Chondrocyte (in vitro differentiated cells): ENCODE data around the gene COL19A1. TPM values are rescaled to one million over a fixed set of nuclear protein-coding genes. Genes with fewer than 3 reads are reported as not detected.
"Not testable (repeated sequence)": the region's sequence is repeated elsewhere in the genome, so short reads cannot be mapped to it uniquely, and the experiment has no call there.

Experiments used
- DNase-seq: peaks from one replicate; pipeline ENCODE4 v3.0.0; 2021; ENCODE audit warnings: mixed read lengths, low spot score
- H3K27ac Mint-ChIP-seq: one replicate; pipeline ENCODE4 v1.8.0; 2021; ENCODE audit warnings: mild to moderate bottlenecking, moderate library complexity, mixed read lengths; ENCODE audit not compliant: unreplicated experiment
- H3K27me3 Mint-ChIP-seq: 2 replicates; pipeline ENCODE4 v1.8.0; 2021; ENCODE audit warnings: low read depth, mixed read lengths
- H3K36me3 Mint-ChIP-seq: 2 replicates; pipeline ENCODE4 v1.8.0; 2021; ENCODE audit warnings: low read depth, mixed read lengths
- H3K4me1 Mint-ChIP-seq: 2 replicates; pipeline ENCODE4 v1.8.0; 2021; ENCODE audit warnings: low read depth, mild to moderate bottlenecking, mixed read lengths
- H3K4me3 Mint-ChIP-seq: one replicate; pipeline ENCODE4 v1.8.0; 2021; ENCODE audit warnings: mild to moderate bottlenecking, moderate library complexity, mixed read lengths; ENCODE audit not compliant: unreplicated experiment
- H3K9me3 Mint-ChIP-seq: 2 replicates; pipeline ENCODE4 v1.8.0; 2021; ENCODE audit warnings: low read depth, mixed read lengths
- total RNA-seq: library from RNA; stranded (reverse); gene quantifications from 3 replicates; pipeline ENCODE4 v1.2.1, GENCODE V29; 2021
- TF ChIP-seq, protein P1 (sequence below): fragments of 200-600 bp; sonication (generic); IDR thresholded peaks from 2 replicates; pipeline ENCODE4 v1.5.0; 2021; ENCODE audit warnings: antibody characterized with exemption, mild to moderate bottlenecking, moderate library complexity

Gene COL19A1
- total RNA-seq, 1 donor from 2014 or later: 2.0 TPM

DNA sequence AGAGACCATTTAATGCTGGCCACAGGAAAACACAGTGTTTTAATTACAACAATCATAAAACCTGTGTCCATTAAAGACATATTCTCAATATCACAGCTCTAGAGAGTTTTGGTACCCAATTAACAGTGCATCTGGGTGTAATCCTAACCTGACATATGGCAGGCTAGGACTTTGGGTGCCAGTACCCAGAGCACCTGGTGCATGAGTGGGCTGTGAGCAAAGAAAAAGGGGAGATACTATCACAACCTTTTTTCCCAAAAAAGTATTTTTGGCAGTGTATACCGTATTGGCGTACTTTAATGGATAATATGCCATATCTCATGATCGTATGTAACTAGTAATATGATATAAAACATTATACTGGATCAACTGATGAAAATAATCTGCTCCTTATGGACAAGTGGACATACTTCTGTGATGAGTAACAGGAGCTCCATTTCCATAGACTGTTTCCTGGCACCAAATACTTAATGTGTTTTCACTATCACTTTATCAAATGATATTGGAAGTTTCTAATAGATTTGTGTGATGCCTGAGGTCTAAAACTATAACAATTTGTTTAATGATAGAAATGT, 91.7 kb downstream of the COL19A1 start:
- H3K27me3 Mint-ChIP-seq: no peaks in the 10 kb centered on the region
- H3K9me3 Mint-ChIP-seq: no peaks in the 10 kb centered on the region
- H3K4me3 Mint-ChIP-seq: no peak overlapping the region
- DNase-seq: no peak
- no peaks in the 10 kb centered on the region for H3K4me1 Mint-ChIP-seq
- H3K36me3 Mint-ChIP-seq: no peaks in the 10 kb centered on the region
- TF ChIP-seq, protein P1, sequence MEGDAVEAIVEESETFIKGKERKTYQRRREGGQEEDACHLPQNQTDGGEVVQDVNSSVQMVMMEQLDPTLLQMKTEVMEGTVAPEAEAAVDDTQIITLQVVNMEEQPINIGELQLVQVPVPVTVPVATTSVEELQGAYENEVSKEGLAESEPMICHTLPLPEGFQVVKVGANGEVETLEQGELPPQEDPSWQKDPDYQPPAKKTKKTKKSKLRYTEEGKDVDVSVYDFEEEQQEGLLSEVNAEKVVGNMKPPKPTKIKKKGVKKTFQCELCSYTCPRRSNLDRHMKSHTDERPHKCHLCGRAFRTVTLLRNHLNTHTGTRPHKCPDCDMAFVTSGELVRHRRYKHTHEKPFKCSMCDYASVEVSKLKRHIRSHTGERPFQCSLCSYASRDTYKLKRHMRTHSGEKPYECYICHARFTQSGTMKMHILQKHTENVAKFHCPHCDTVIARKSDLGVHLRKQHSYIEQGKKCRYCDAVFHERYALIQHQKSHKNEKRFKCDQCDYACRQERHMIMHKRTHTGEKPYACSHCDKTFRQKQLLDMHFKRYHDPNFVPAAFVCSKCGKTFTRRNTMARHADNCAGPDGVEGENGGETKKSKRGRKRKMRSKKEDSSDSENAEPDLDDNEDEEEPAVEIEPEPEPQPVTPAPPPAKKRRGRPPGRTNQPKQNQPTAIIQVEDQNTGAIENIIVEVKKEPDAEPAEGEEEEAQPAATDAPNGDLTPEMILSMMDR: no peak
- H3K27ac Mint-ChIP-seq: no peak overlapping the region

DNA sequence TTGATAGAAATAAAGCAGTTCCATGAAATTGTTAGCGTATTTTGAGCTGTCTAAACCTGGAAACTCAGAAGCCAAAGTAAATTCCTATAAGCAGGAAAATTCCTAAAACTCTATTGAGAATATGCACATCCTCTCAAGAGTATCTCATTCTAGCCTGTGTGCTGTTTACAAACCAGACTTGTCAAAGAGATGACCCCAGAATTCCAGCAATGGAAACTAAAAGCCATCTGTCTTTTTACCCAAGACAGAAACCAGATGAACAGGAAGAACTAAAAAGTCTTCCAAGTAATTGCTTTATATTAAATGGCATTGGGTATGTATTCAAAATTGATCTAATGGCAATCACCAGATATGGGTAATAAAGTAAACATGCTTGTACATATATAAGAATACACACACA, 92.6 kb downstream of the COL19A1 start:
- Mint-ChIP-seq H3K4me3 (no peak overlapping the region), H3K9me3 (no peaks in the 10 kb centered on the region), H3K27ac (no peak overlapping the region), H3K36me3 (no peaks in the 10 kb centered on the region), H3K27me3 (no peaks in the 10 kb centered on the region), H3K4me1 (no peaks in the 10 kb centered on the region)
- TF ChIP-seq, protein P1: no peak
- DNase-seq: no peak

DNA sequence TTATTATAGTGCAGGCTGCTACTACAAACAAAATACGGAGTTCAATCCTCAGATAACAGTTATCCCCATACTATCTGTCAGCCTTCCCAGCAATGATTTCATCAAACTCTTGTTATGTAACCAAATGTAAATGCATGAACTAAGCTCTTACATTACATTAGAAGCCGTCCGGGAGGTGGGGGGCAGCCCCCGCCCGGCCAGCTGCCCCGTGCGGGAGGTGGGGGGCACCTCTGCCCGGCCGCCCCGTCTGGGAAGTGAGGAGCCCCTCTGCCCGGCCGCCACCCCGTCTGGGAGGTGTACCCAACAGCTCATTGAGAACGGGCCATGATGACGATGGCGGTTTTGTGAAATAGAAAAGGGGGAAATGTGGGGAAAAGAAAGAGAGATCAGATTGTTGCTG, 99.6 kb downstream of the COL19A1 start:
- not testable (repeated sequence) for H3K27me3 Mint-ChIP-seq, H3K4me3 Mint-ChIP-seq, H3K4me1 Mint-ChIP-seq, H3K27ac Mint-ChIP-seq, H3K36me3 Mint-ChIP-seq, DNase-seq, H3K9me3 Mint-ChIP-seq

DNA sequence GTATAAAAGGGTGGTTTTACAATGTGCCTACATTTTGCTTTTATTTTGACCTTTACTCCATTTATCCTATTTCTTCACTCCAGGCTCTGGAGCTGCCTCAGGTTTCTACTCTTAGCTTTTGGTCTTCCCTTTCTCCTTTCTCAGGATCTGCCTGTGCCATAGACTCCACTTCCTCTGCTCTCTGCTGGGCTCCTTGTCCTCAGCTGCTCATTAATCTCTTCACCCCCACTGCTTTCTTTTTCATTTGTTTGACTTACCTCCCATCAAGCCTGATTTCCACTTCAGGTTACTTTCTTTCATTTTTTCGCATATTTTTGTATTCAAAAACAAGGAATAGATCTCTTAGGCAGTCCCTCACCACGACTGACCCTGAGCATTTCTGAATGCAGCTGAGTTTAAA, 106.8 kb downstream of the COL19A1 start:
- no peak for DNase-seq
- H3K4me1 Mint-ChIP-seq: peaks cover 10% of the 10 kb centered on the region

DNA sequence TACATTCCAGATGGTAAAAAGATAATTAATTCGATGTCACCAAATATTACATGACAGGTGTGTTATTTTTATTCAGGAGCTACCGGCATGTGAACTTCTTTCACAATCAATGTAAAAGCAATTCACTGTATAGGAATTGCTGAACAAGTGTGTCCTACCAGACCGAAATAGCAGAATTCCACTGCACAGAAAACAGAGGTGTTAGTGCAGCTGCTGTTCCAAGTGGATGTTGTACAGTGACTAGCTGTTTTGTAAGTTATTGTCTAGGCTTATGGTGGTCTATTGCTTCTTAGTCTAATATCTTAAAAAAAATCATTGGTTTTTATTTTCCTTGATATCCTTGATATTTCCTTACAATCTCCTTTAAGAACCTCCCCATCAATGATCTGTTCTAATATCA, 107.4 kb downstream of the COL19A1 start:
- H3K27ac Mint-ChIP-seq: no peak overlapping the region
- no peak overlapping the region for H3K4me3 Mint-ChIP-seq
- no peak for DNase-seq
- TF ChIP-seq, protein P1: no peak
- H3K9me3 Mint-ChIP-seq: no peaks in the 10 kb centered on the region
- peaks cover 10% of the 10 kb centered on the region for H3K4me1 Mint-ChIP-seq
- peaks cover 1% of the 10 kb centered on the region for H3K36me3 Mint-ChIP-seq
- no peaks in the 10 kb centered on the region for H3K27me3 Mint-ChIP-seq

More for the DNA sequence above, 106.8 kb downstream of the COL19A1 start:
- Mint-ChIP-seq H3K27ac (no peak overlapping the region), H3K27me3 (no peaks in the 10 kb centered on the region), H3K36me3 (peaks cover 1% of the 10 kb centered on the region), H3K9me3 (no peaks in the 10 kb centered on the region), H3K4me3 (no peak overlapping the region)
- TF ChIP-seq, protein P1: no peak

DNA sequence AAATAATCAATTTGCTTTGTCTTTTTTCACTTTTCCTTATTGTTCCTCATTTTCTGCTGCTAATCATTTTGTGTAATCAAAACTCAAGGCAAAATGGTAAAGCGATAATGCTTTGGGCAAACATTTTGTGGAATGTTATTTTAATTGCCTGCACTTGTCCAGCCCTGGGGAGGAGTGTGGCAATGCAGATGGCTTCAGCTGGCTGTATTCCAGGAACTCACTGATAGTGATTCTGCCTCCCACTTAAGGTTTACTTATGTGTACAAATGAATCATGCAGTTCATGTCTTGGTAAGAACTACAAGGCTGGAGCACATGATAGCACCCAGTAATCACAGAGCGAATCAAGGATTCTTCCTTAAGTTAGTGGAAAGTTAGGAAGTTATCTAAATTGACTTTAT, 107.8 kb downstream of the COL19A1 start:
- Mint-ChIP-seq H3K36me3 (peaks cover 1% of the 10 kb centered on the region), H3K27ac (no peak overlapping the region), H3K4me3 (no peak overlapping the region), H3K4me1 (peaks cover 10% of the 10 kb centered on the region), H3K27me3 (no peaks in the 10 kb centered on the region), H3K9me3 (no peaks in the 10 kb centered on the region)
- DNase-seq: no peak
- TF ChIP-seq, protein P1: no peak
